Esophagus squamous epithelium (tissue), 5 donors: ENCODE data around the gene UMAD1. TPM values are rescaled to one million over a fixed set of nuclear protein-coding genes. Genes with fewer than 3 reads are reported as not detected.
"Not testable (repeated sequence)": the region's sequence is repeated elsewhere in the genome, so short reads cannot be mapped to it uniquely, and the experiment has no call there.

ENCODE experiments used
- DNase-seq: peaks from one replicate; lab custom pipeline; 2025; lab: John Stamatoyannopoulos, UW
- H3K27ac ChIP-seq, 4 donors: fragments of 200-600 bp; sonication (generic); one replicate each; pipeline ENCODE4 v1.5.1; 2016 to 2019; ENCODE audit warnings: mild to moderate bottlenecking in 1 of 4
- H3K27me3 ChIP-seq, 4 donors: fragments of 200-600 bp; sonication (generic); 1 replicate in 3 of 4; 2 replicates in 1 of 4; pipeline versions ENCODE4 v1.5.1 to v1.6.0; 2017 to 2021; ENCODE audit warnings: antibody characterized with exemption in 1 of 4
- H3K36me3 ChIP-seq, 3 donors: fragments of 200-600 bp; sonication (generic); one replicate each; pipeline ENCODE4 v1.5.1; 2016 to 2019
- H3K4me1 ChIP-seq, 3 donors: fragments of 200-600 bp; sonication (generic); one replicate each; pipeline ENCODE4 v1.5.1; 2017 to 2019
- H3K4me3 ChIP-seq, 4 donors: fragments of 200-600 bp; sonication (generic); 1 replicate in 3 of 4; 2 replicates in 1 of 4; pipeline ENCODE4 v1.5.1; 2016 to 2019; ENCODE audit warnings: mild to moderate bottlenecking in 2 of 4, moderate library complexity in 1 of 4
- H3K9me3 ChIP-seq, 3 donors: fragments of 200-600 bp; sonication (generic); one replicate each; pipeline ENCODE4 v1.5.1; 2016 to 2019
- POLR2A ChIP-seq, 4 donors: fragments of 450-650 bp; IDR thresholded peaks; one replicate each; pipeline ENCODE4 v1.6.1; 2017; ENCODE audit warnings: antibody characterized with exemption in 4 of 4, mild to moderate bottlenecking in 4 of 4, moderate library complexity in 3 of 4
- WGBS, 2 donors: methylation state at CpG; one replicate each; pipeline ENCODE4 v1.1.5; 2018; 5-methylcytosine and 5-hydroxymethylcytosine counted together
- intact Hi-C: fragments of 100-400 bp; cut with DNase I; formaldehyde crosslinking; loops from one replicate; pipeline ENCODE4 v1.15.0; 2022
- total RNA-seq, 4 donors: library from RNA; depleted of rRNA; stranded (reverse); fragments of >200 nt; gene quantifications; one replicate each; pipeline ENCODE4 v1.1.0, GENCODE V29; 2016
- TF ChIP-seq, protein P1 (sequence below), 6 experiments: fragments of 450-650 bp in 4 of 6; fragments of 200-600 bp in 2 of 6; sonication (generic) in 2 of 6; IDR thresholded peaks; one replicate each; pipeline ENCODE4 v1.5.1; 2016 to 2019; ENCODE audit warnings: antibody characterized with exemption in 6 of 6, mild to moderate bottlenecking in 4 of 6, moderate library complexity in 4 of 6
- donor health status: DM: yes; HTN: yes; CAD: no.

Gene UMAD1
- total RNA-seq, 4 donors from 2014 or later, result 2.5 to 7.6 (median 6.3) TPM

DNA sequence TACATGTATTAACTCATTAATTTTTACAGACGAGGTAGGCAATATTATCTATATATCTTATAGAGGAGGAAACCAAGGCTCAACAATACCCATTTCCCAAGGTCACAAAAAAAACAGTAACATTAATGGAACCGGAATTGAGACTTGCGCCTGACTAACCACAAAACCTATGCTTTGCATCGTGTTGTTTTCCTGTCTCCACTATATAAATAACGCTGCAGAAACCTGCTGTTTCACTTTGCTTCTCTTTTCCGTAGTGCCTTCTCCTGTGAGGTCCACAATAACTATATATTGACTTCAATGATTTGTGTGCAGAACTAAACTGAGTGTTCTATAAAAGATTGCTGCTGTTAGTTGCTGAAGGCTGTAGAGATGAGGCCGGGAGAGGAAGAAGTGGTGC lies 175.5 kb downstream of the UMAD1 start:
- intact Hi-C loops, result no loop called here
- DNase-seq, result no peak
- no peaks in the 10 kb centered on the region for H3K27me3 ChIP-seq
- H3K9me3 ChIP-seq, result no peaks in the 10 kb centered on the region
- TF ChIP-seq, protein P1, sequence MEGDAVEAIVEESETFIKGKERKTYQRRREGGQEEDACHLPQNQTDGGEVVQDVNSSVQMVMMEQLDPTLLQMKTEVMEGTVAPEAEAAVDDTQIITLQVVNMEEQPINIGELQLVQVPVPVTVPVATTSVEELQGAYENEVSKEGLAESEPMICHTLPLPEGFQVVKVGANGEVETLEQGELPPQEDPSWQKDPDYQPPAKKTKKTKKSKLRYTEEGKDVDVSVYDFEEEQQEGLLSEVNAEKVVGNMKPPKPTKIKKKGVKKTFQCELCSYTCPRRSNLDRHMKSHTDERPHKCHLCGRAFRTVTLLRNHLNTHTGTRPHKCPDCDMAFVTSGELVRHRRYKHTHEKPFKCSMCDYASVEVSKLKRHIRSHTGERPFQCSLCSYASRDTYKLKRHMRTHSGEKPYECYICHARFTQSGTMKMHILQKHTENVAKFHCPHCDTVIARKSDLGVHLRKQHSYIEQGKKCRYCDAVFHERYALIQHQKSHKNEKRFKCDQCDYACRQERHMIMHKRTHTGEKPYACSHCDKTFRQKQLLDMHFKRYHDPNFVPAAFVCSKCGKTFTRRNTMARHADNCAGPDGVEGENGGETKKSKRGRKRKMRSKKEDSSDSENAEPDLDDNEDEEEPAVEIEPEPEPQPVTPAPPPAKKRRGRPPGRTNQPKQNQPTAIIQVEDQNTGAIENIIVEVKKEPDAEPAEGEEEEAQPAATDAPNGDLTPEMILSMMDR (IDR thresholded peaks at IDR 0.05), result no peak
- H3K27ac ChIP-seq, result no peak overlapping the region
- 57 to 63% methylated on average over 7 of the region's 7 CpGs for WGBS, 2 donors
- no peak overlapping the region for H3K4me3 ChIP-seq
- H3K36me3 ChIP-seq, result no peaks in the 10 kb centered on the region
- H3K4me1 ChIP-seq, result no peaks in the 10 kb centered on the region

DNA sequence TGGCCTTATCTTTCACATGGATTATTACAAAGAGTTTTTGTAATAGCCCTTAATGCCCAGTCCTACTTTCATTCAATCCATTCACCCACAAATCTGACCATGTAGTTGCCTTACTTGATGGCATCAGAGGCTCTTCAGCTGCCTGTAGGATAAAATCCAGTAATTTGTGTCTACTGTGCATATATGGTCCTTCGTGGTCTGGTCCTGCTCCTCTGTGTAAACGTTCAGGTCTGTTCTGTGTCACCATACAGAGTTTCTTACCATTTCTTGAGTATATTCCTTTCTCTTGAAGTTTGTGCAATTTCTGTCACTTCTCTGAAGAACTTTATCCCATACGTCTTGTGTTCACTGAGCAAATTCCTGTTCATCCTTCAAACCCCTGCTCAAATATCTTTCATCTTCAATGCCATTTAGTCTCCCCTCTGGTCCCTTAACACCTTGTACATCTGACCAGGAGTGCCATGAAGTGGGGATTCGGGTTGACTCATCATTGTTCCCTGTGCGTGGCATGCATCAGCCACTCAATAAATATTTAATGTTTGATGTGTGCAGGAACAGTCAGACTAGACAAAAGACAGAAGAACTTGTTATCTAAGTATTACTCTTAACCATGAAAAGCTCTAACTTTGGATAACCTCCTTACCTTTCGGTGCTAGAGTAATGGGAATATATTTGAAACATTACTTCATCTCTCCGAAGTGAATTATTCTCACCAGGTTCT lies 176.4 kb downstream of the UMAD1 start:
- 70 to 75% methylated on average over 7 of the region's 7 CpGs for WGBS, 2 donors

DNA sequence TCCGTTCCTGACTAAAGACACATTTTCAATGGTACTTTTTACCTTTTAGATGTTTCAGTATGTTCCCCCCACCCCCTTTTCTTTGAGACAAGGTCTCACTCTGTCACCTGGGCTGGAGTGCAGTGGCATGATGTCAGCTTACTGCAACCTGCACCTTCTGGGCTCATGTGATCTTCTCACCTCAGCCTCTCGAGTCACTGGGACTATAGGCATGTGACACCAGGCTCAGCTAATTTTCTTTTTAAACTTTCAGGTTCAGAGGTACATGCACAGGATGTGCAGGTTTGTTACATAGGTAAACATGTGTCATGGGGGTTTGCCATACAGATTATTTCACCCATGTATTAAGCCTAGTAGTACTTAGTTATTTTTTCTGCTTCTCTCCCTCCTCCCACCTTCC lies 177.2 kb downstream of the UMAD1 start:
- Histone ChIP-seq H3K9me3 (no peaks in the 10 kb centered on the region), H3K27ac (no peak overlapping the region), H3K4me1 (no peaks in the 10 kb centered on the region), H3K4me3 (no peak overlapping the region), H3K27me3 (no peaks in the 10 kb centered on the region), H3K36me3 (no peaks in the 10 kb centered on the region)
- no peak for DNase-seq
- 78 to 83% methylated on average over 2 of the region's 2 CpGs for WGBS, 2 donors
- intact Hi-C loops, result no loop called here
- no peak for TF ChIP-seq POLR2A (IDR thresholded peaks at IDR 0.05)
- TF ChIP-seq, protein P1 (IDR thresholded peaks at IDR 0.05), result no peak

More for the DNA sequence above, 176.4 kb downstream of the UMAD1 start:
- no peak overlapping the region for H3K27ac ChIP-seq
- no peaks in the 10 kb centered on the region for H3K27me3 ChIP-seq
- no peaks in the 10 kb centered on the region for H3K9me3 ChIP-seq
- no peaks in the 10 kb centered on the region for H3K36me3 ChIP-seq
- intact Hi-C loops, result no loop called here
- no peak for TF ChIP-seq POLR2A (IDR thresholded peaks at IDR 0.05)
- TF ChIP-seq, protein P1 (IDR thresholded peaks at IDR 0.05), result no peak
- no peak for DNase-seq
- H3K4me3 ChIP-seq, result no peak overlapping the region
- no peaks in the 10 kb centered on the region for H3K4me1 ChIP-seq

DNA sequence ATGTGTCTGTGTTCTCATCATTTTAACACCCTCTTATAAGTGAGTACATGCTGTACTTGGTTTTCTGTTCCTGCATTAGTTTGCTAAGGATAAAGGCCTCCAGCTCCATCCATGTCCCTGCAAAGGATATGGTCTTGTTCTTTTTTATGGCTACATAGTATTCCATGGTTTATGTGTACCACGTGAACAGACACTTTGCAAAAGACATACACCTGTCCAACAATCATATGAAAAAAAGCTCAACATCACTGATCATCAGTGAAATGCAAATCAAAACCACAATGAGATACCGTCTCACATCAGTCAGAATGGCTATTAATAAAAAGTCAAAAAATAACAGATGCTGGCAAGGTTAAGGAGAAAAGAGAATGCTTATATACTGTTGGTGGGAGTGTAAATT lies 177.6 kb downstream of the UMAD1 start:
- intact Hi-C loops, H3K27ac ChIP-seq, H3K36me3 ChIP-seq, H3K27me3 ChIP-seq, H3K9me3 ChIP-seq, H3K4me1 ChIP-seq, H3K4me3 ChIP-seq, DNase-seq: not testable (repeated sequence)
- WGBS, 2 donors, result 95 to 98% methylated on average over 2 of the region's 2 CpGs

DNA sequence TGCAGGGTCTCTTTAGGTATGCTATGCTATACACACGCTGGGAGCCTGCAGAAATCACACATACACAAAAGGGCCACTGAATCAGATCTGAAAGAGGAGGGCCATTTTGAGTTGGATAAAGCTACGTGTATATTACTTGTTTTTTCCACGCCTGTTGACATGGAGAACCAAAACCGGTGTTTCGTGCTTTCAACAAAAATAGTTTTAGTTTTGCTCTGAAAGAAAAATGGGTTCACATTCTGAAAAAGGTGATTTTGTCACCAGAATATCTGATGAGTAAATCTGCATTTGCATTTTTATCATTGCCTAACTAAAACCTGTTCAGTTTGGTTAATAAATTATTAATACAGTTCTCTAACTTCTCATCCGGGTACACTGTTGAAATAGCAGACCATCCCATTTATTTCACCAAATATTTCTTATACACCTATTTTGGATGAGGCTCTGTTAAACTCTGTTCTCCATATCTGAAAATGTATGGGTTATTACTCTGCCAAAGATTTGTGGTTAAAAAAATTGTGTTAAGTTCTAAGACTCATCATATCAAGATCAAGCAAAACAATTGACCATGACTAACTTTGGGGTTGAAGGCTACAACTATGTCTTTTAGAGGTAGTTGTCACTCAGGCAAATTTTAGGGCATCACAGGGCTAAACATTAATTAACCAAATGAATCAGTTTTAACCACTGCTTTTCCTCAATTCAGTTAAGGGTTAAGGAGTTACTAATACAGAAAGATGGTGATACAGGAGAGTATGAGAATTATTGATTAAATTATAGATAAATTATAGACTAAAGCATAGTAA lies 179.1 kb downstream of the UMAD1 start:
- Histone ChIP-seq H3K27ac (no peak overlapping the region), H3K4me3 (no peak overlapping the region), H3K4me1 (no peaks in the 10 kb centered on the region), H3K9me3 (no peaks in the 10 kb centered on the region), H3K36me3 (no peaks in the 10 kb centered on the region), H3K27me3 (no peaks in the 10 kb centered on the region)
- whole genome bisulfite sequencing, 2 donors, result 74 to 85% methylated on average over 6 of the region's 6 CpGs
- TF ChIP-seq, protein P1 (IDR thresholded peaks at IDR 0.05), result no peak
- TF ChIP-seq POLR2A (IDR thresholded peaks at IDR 0.05), result no peak
- intact Hi-C loops, result no loop called here
- no peak for DNase-seq
